ENCODE results near the gene CWC27.

Gene CWC27

DNA sequence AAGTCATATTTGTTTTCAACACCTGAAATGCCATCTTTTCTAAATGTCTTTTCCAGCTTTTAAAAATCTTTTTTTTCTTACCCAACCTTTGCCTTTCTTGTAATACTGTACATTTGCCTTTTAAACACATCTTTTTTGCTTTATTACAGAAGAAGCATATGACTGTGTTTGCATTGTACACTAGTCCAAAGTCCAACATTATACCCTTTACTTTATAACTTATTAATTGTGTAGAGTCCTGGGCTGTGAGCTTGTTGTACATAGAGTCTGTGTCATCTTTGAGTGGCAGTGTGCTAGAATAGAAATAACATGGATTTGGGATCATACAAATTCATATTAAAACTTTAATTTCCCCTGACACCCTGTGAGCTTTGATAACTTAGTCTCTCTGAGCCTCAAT lies 23.7 kb downstream of the CWC27 start:
- POLR2A ChIA-PET = no interaction called here
- TF ChIP-seq, protein P1, sequence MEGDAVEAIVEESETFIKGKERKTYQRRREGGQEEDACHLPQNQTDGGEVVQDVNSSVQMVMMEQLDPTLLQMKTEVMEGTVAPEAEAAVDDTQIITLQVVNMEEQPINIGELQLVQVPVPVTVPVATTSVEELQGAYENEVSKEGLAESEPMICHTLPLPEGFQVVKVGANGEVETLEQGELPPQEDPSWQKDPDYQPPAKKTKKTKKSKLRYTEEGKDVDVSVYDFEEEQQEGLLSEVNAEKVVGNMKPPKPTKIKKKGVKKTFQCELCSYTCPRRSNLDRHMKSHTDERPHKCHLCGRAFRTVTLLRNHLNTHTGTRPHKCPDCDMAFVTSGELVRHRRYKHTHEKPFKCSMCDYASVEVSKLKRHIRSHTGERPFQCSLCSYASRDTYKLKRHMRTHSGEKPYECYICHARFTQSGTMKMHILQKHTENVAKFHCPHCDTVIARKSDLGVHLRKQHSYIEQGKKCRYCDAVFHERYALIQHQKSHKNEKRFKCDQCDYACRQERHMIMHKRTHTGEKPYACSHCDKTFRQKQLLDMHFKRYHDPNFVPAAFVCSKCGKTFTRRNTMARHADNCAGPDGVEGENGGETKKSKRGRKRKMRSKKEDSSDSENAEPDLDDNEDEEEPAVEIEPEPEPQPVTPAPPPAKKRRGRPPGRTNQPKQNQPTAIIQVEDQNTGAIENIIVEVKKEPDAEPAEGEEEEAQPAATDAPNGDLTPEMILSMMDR (IDR thresholded peaks at IDR 0.05; ENCODE audit: control extremely low read depth, extremely low read depth, low read depth, missing control alignments) = no peak
- DNase-seq (ENCODE audit: extremely low spot score) = no peak
- CTCF ChIA-PET = interaction anchor here (0.6 to 2.0 kb wide), 3 partner anchors 9 to 158 kb away, joined by 3 to 11 read pairs (median 6); partner anchors contain the start of genes CWC27 and SREK1IP1

DNA sequence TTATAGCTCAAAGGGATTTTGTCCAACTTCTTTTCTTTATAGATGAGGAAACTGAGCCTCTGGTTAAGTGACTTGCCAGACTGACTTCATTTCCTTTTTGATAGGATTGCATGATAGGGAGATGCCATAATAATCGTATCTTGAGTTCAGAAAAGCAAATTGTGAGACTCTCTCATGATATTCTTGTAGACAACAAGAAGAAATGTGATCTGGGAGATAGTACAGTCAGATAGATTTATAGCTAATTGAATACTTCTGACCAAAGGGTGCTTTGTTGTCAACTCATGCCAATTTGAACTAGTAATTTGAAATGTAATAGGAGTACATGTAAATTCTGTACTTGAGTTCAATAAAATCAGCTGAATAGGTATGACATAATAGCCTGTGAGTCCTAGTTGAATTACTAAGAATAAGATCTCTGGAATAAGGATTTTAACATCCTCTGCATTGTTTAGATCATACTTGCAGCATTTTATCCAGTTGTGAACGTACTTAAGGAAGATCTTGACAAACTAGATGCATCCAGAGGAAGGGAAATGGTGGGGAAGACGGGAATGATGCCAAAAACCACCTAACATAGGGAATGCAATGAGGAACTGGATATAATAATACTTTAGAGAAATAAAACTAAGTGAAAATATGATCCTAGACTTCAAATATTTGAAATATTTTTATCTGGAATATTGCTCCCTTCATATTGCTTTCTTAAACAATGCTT lies 25.5 kb downstream of the CWC27 start:
- no peak for DNase-seq (ENCODE audit: extremely low spot score)
- TF ChIP-seq, protein P1 (IDR thresholded peaks at IDR 0.05; ENCODE audit: control extremely low read depth, extremely low read depth, low read depth, missing control alignments) = no peak
- ChIA-PET POLR2A (no interaction called here), CTCF (interaction anchor here (1.0 to 2.3 kb wide), 3 partner anchors 11 to 19 kb away, joined by 3 to 10 read pairs (median 4); no protein-coding TSS in a partner anchor)

DNA sequence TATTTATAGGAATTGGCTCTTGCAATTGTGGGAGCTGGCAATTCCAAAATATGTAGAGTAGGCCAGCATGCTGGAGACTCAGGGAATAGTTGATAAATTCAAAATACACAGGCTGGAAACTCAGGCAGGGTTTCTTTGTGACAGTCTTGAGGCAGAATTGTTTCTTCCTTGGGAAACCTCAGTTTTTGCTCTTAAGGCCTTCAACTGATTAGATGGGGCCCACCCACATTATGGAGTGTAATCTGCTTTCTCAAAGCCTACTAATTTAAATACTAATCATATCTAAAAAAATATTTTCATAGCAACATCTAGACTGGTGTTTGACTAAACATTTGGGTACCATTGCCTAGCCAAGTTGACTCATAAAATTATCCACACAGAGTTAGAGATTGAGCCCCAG lies 27.6 kb downstream of the CWC27 start:
- no peak for DNase-seq (ENCODE audit: extremely low spot score)
- ChIA-PET POLR2A (no interaction called here), CTCF (no interaction called here)
- TF ChIP-seq, protein P1 (IDR thresholded peaks at IDR 0.05; ENCODE audit: control extremely low read depth, extremely low read depth, low read depth, missing control alignments) = no peak

DNA sequence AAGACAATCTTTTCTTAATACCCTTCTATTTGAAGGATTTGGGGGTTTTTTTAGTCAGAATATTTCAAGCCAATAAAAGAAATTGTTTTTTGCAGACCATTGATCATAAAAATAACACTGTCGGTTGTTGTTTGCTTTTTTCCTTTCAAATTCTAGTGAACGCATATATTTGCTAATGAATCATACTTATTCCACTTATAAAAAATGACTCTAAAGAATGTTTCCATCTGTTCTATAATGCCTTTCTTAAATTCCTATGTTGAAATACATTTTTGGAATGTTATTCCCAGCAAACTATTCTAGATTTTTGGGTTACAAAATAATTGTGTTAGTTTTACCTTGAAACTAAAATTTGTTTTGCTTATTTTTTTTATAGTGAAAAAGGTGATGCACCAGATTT lies 32.2 kb downstream of the CWC27 start:
- POLR2A ChIA-PET = no interaction called here
- DNase-seq (ENCODE audit: extremely low spot score) = no peak
- CTCF ChIA-PET = interaction anchor here (0.7 to 2.0 kb wide), 2 partner anchors 10 to 19 kb away, joined by 3 to 9 read pairs; no protein-coding TSS in a partner anchor
- TF ChIP-seq, protein P1 (IDR thresholded peaks at IDR 0.05; ENCODE audit: control extremely low read depth, extremely low read depth, low read depth, missing control alignments) = no peak

DNA sequence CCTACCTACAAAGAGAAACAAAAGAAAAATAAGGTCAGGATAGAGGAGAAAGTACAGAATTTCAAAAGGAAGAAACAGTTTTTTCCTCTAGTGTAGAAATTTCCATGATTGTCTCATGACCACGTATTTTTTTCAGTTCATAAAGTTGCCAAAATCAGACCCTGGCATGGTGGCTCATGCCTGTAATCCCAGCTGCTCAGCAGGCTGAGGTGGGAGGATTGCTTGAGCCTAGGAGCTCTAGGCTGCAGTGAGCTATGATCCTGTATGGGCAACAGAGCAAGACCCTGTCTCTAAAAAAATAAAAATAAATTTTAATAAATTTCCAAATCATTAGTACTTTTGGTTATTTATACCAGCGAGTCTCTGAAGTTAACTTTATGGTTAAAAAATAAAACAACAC lies 37.8 kb downstream of the CWC27 start:
- TF ChIP-seq, protein P1 (IDR thresholded peaks at IDR 0.05; ENCODE audit: control extremely low read depth, extremely low read depth, low read depth, missing control alignments) = no peak
- no peak for DNase-seq (ENCODE audit: extremely low spot score)
- CTCF ChIA-PET = interaction anchor here (0.7 to 1.5 kb wide), 3 partner anchors 23 to 677 kb away, joined by 3 to 5 read pairs (median 4); no protein-coding TSS in a partner anchor
- POLR2A ChIA-PET = no interaction called here

DNA sequence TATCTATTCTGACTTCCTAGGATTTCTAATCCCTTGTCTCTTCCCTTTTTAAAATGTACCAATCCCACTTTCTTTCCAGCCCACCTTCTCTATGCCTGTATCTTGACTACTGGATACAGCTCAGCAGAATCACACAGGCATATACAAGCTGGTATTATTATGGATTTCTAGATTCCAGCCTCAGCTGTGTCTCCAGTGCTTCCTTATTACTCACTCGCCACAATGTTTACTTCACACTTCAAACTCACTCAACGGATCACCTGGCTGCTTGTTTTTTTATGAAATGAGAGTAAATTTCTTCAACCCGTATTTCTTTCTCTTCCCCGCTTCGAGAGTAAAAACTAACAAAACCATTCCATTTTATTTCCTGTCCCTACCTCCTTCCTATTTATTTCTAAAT lies 38.8 kb downstream of the CWC27 start:
- no peak for DNase-seq (ENCODE audit: extremely low spot score)
- ChIA-PET CTCF (interaction anchor here (0.7 to 1.3 kb wide), 3 partner anchors 9 to 676 kb away, joined by 3 to 5 read pairs (median 3); no protein-coding TSS in a partner anchor), POLR2A (no interaction called here)
- TF ChIP-seq, protein P1 (IDR thresholded peaks at IDR 0.05; ENCODE audit: control extremely low read depth, extremely low read depth, low read depth, missing control alignments) = no peak

All from GM10248 (cell line).